ENCODE data around the gene STARD4.

- no peak for TF ChIP-seq CTCF (IDR thresholded peaks at IDR 0.05)
- no peak for TF ChIP-seq POLR2A (IDR thresholded peaks at IDR 0.05)
- TF ChIP-seq EP300 (IDR thresholded peaks at IDR 0.05): no peak
- TF ChIP-seq POLR2AphosphoS5 (IDR thresholded peaks at IDR 0.05): no peak
Observed at GRCh38 chr5:111511831-111512374, 432 bp downstream of the STARD4 start.
